KOPT-K1 (cell line): ENCODE results near the gene SWSAP1.
"Not testable (repeated sequence)": the region's sequence is repeated elsewhere in the genome, so short reads cannot be mapped to it uniquely, and the experiment has no call there.

ENCODE experiments used
- H3K27ac ChIP-seq: fragments of 200-600 bp; sonication (generic); 2 replicates; pipeline ENCODE4 v1.5.1; 2016; ENCODE audit warnings: antibody characterized with exemption, mild to moderate bottlenecking, low read depth, low read length; ENCODE audit not compliant: poor library complexity, severe bottlenecking
- H3K36me3 ChIP-seq: fragments of 200-600 bp; sonication (generic); 2 replicates; pipeline ENCODE4 v1.5.1; 2017; ENCODE audit warnings: antibody characterized with exemption, mild to moderate bottlenecking, low read length, moderate library complexity; ENCODE audit not compliant: insufficient read depth
- H3K9me3 ChIP-seq: fragments of 200-600 bp; sonication (generic); 2 replicates; pipeline ENCODE4 v1.5.1; 2017; ENCODE audit warnings: antibody characterized with exemption, low read length, mild to moderate bottlenecking; ENCODE audit not compliant: insufficient read depth, poor library complexity, severe bottlenecking

The SWSAP1 gene

DNA sequence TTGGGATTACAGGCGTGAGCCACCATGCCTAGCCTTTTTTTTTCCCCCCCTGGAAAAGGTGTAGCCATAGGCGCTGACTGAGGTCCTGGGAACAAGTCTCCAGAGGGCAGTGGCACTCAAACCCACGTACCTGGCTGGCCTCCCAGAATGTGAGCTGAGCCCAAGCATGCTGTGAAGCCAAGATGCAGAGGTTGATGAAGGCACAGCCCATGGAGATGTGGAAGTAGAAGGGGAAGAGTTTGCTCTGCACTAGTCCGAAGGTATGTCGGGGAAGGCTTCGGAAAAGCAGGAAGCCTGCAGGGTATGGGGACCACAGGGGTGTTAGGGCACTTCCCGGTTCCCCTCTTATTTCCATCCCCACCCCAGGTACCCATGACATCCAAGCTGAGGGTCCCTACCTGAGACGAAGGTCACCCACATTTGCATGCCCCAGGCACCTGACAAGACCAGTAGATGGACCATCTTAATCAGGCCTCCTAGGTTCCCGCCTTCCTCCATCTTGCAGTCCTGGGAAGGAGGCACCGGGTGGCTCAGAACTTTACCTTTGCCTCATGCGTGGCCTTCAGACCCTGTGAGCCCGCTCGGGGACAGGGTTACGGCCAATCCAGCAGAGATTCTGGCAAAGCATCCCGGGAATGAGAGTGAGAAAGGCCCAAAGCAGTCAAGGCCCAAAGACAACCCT, 29.2 kb upstream of the SWSAP1 start:
- Histone ChIP-seq H3K27ac (peak overlapping the region; percentile 50), H3K9me3 (peaks cover 8% of the 10 kb centered on the region), H3K36me3 (no peaks in the 10 kb centered on the region)

DNA sequence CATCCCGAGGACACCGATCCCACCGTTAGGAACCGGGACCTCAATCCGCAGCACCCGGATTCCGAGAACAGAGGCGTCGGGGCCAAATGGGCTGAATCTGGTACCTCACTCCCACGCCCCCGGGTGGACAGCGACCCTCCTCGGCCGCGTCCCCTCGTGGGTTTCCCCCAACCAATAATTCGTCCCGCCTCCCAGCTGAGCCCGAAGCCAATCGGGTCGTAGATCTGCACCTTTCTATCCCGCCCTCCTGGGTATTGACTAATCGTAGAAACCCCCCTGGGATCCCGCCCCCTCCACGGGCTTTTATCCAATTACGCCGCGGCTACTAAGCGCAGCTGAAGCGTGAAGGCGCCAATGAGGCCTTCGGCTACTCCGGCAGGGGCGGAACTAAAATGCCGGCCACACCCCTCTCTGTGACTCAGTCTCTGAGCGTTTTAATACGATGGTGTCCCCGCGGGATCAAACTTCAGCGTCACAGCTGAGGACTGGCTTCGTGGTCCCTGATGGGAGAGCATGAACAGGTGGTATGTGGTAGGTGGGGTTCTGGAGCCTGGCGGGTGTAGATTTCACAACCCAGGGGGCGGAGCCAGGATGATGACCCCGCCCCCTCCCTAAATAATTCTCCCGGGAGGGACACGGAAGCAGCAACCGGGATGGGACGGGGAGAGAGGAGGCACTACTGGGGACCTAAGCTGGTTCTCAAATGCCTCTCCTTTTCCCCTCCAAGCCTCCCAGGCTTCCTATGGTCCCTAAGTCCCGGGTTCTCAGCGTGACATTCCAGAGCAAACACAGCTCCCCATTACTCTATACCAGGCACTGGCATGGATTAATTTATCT, 28.1 kb upstream of the SWSAP1 start, which contains the start of the genes CCDC159 and TMEM205:
TSS of gene CCDC159 (plus strand) at position 416 of the 837 bp plus-strand sequence. CDS start at position 504, 88 bp downstream.
TSS of gene TMEM205 (minus strand) at position 165 of the 837 bp plus-strand sequence. CDS start 649 bp downstream, outside the sequence.
- peak within 1 kb of the TSS; percentile 50 for H3K27ac ChIP-seq
- no peaks in the 10 kb centered on the region for H3K36me3 ChIP-seq
- peaks cover 8% of the 10 kb centered on the region for H3K9me3 ChIP-seq

DNA sequence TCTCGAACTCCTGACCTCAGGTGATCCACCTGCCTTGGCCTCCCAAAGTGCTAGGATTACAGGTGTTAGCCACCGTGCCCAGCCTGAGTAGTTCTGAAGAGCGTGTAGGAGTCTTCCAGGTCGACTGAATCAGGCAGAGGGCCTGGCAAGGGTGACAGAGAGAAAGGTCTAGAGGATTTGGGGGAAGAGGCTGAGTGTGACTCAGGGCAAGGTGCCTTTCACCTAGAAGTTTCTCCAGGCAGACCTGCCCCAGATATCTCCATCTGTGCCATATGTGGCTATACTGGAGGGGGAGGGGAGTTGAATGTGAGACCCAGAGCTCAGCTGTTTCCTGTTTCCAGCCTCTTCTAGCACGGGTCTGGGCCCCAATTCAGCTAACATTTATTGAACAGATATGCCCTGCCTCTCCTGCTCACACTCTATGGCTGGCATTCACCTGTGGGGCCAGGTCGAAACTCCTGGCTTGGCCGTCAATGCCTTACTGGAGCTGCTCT, 26.9 kb upstream of the SWSAP1 start:
- no peak overlapping the region for H3K27ac ChIP-seq
- H3K9me3 ChIP-seq = peaks cover 8% of the 10 kb centered on the region
- H3K36me3 ChIP-seq = no peaks in the 10 kb centered on the region

DNA sequence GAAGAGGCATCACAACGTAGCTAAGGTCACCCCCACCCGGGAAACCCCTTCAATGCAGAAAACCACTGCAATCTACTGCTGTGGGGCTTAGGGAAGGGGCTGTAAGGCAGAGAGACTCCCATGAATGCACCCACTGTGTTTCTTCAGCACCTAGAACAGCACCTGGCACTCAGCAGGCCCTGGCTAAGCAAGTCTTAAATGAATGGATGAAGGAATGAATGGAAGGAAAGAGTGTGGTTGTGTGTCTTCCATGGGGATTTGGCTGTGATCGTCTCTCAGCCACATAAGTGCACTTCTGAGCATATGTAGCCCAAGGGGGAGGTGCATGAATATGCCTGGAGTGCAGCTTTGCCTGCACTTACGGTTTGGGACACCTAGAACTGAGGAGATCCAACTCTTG, 25.3 kb upstream of the SWSAP1 start:
- peaks cover 8% of the 10 kb centered on the region for H3K9me3 ChIP-seq
- H3K27ac ChIP-seq = no peak overlapping the region
- H3K36me3 ChIP-seq = no peaks in the 10 kb centered on the region

GRCh38 chr19:11354102-11354501, 20.4 kb upstream of the SWSAP1 start:
- not testable (repeated sequence) for H3K27ac ChIP-seq, H3K9me3 ChIP-seq, H3K36me3 ChIP-seq

- Histone ChIP-seq H3K9me3 (no peaks in the 10 kb centered on the region), H3K36me3 (no peaks in the 10 kb centered on the region), H3K27ac (no peak within 1 kb of the TSS)
Measured at GRCh38 chr19:11355160-11356073, 19.0 kb upstream of the SWSAP1 start, which contains the start of gene PLPPR2. PLPPR2 (plus strand) TSS chr19:11355432; CDS start chr19:11357674, 2,242 bp downstream.

GRCh38 chr19:11356074-11356397, 18.4 kb upstream of the SWSAP1 start:
- Histone ChIP-seq H3K9me3 (no peaks in the 10 kb centered on the region), H3K36me3 (no peaks in the 10 kb centered on the region), H3K27ac (no peak overlapping the region)

- no peaks in the 10 kb centered on the region for H3K9me3 ChIP-seq
- H3K27ac ChIP-seq = no peak overlapping the region
- H3K36me3 ChIP-seq = no peaks in the 10 kb centered on the region
Measured at GRCh38 chr19:11356676-11357550, 17.6 kb upstream of the SWSAP1 start.

DNA sequence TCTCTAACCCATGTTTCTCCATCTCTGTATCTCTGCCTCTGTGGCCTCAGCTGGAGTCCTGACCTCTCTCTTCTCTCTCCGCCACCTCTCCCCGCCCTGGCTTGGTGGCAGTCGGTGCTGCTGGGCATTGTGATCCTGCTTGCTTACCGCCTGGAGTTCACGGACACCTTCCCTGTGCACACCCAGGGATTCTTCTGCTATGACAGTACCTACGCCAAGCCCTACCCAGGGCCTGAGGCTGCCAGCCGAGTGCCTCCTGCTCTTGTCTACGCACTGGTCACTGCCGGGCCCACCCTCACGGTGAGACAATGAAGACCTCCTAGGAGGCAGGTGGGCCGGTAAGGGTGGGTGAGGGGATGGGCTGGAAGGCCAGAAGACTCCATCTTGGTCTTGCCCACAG, 15.0 kb upstream of the SWSAP1 start:
- Histone ChIP-seq H3K27ac (no peak overlapping the region), H3K36me3 (no peaks in the 10 kb centered on the region), H3K9me3 (no peaks in the 10 kb centered on the region)

DNA sequence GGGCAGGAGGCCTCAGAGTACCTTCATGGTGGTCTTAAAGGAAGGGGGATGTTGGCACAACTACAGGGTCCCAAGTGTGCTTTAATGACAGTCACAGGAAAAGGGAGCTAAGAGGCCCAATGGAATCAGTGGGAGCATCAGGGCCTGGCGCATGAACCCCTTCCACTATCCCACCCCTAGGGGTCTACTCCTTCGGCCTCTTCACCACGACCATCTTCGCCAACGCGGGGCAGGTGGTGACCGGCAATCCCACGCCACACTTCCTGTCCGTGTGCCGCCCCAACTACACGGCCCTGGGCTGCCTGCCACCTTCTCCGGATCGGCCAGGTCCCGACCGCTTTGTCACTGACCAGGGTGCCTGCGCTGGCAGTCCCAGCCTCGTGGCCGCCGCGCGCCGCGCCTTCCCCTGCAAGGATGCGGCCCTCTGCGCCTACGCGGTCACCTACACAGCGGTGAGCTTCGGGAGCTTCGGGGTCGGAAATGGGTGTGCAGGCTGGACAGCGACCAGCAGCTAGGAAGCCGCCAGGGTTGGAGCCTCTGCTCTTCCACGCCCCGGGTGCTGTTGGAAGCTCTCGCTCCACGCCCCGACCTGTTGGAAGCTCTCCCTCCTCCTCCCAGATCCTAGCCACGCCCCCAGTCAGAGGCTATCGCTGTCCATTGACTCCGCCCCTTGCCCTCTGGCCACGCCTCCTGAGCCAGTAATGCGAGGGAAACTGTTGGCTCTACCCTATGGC, 13.3 kb upstream of the SWSAP1 start:
- no peaks in the 10 kb centered on the region for H3K9me3 ChIP-seq
- no peak overlapping the region for H3K27ac ChIP-seq
- no peaks in the 10 kb centered on the region for H3K36me3 ChIP-seq

DNA sequence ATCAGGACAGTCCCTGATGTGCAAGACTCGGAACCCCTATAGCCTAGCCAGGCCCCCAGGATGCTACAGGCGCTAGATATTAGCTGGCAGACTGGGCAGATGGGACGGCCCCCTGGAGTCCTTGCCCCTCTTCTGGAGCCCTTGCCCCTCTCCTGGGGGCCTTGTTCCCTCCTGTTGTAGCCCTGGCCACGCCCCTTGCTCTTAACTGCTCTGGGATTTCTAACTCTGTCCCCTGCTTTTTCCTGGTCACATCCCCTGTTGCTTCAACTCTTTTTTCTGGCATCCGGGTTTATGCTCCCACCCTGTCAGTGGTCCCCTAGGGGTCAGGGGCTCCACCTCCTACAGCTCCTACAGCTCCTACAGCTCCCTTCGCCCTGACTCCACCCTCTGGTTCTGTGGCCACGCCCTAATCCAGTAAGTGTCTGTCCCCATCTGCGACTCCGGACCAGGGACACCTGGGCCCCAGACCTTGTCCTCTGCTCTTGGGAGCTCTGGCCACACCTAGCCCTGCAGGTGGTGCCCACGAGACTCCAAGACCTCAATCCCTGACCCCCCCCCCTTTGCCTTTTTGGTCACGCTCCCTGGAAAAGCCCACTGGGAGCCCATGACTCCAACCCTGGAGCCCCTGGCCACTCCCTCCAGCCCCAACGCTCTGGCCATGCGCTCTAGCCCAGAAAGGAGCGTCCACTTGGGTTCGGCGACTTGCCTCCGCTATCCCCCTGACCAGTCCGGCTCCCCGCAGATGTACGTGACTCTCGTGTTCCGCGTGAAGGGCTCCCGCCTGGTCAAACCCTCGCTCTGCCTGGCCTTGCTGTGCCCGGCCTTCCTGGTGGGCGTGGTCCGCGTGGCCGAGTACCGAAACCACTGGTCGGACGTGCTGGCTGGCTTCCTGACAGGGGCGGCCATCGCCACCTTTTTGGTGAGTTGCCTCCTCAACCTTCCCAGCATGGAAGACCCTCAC, 12.4 kb upstream of the SWSAP1 start:
- Histone ChIP-seq H3K27ac (no peak overlapping the region), H3K9me3 (no peaks in the 10 kb centered on the region), H3K36me3 (no peaks in the 10 kb centered on the region)

- no peak overlapping the region for H3K27ac ChIP-seq
- no peaks in the 10 kb centered on the region for H3K9me3 ChIP-seq
- no peaks in the 10 kb centered on the region for H3K36me3 ChIP-seq
Measured at GRCh38 chr19:11363881-11364280, 10.6 kb upstream of the SWSAP1 start.
